Skin of body (tissue), 2 donors: ENCODE measurements around the gene GMEB2. TPM values are rescaled to one million over a fixed set of nuclear protein-coding genes. Genes with fewer than 3 reads are reported as not detected.
"Not testable (repeated sequence)": the region's sequence is repeated elsewhere in the genome, so short reads cannot be mapped to it uniquely, and the experiment has no call there.

Experiments used
- DNase-seq: peaks from one replicate; lab custom pipeline; 2025; lab: John Stamatoyannopoulos, UW
- total RNA-seq: library from RNA; depleted of rRNA; stranded (reverse); fragments of >200 nt; gene quantifications from one replicate; pipeline ENCODE4 v1.2.3, GENCODE V29; 2014

Gene GMEB2
- total RNA-seq, 1 donor from 2014 or later = 6.4 TPM

DNA sequence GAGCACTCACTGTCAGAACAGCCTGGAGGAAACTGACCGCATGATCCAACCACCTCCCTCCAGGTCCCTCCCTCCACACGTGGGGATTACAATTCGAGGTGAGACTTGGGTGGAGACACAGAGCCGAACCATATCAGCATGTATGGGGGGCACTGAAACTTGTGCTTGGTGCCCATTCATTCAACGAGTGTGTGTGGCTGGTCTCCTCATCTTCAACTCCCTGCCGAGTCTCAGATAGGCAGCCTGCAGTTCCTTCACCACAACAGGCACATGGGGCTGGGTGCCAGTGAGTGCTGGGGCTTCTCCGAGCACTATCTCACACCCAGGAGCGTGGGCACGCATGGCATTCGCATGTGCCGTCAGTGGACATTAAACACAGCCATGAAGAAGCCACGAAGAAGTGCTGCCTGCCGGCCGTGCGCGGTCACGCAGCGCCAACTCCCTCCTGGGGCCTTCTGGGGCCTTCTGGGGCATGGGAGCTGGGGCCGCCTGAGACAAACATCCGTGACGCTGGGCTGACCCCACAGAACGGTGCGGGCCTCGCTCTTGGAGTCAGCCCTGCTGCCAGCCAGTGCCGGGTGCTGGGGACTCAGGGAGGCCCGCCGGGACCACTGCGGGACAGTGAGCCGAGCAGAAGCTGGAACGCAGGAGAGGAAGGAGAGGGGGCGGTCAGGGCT, 30.5 kb upstream of the GMEB2 start:
- no peak for DNase-seq

DNA sequence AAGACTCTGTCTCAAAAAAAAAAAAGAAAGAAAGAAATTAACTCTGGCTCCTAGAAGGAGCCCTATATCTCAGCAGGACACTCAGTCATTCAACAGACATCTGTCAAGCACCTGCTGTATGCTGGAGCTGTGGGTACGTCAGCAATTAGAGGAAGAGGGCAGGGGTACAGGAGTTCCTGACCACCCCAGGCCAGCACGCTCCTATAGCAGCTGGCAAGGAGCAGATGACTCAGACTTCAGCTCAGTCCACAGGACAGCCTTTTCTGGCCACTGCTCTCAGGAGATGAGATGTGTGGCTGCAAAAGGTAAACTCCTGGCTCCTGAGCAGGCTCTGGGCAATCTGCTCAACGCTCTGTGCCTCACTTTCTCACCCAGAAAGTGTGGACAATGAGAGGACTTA, 29.6 kb upstream of the GMEB2 start:
- no peak for DNase-seq

DNA sequence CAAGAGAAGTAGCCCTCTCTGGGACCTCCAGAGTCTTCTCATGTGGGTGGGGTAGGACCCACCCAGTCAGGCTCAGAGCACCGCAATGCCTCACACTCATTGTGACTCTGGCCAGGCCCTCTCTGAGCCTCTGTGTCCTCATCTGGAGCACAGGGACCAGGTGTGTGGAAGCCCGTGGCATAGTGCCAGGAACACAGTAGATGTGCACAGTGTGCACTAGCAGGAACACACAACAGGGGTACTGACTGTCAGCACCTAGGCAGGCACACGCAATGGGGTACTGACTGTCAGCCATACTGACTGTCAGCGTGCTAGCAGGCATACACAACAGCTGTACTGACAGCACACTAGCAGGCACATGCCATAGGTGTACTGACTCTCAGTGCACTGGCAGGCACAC, 28.3 kb upstream of the GMEB2 start:
- DNase-seq = no peak

DNA sequence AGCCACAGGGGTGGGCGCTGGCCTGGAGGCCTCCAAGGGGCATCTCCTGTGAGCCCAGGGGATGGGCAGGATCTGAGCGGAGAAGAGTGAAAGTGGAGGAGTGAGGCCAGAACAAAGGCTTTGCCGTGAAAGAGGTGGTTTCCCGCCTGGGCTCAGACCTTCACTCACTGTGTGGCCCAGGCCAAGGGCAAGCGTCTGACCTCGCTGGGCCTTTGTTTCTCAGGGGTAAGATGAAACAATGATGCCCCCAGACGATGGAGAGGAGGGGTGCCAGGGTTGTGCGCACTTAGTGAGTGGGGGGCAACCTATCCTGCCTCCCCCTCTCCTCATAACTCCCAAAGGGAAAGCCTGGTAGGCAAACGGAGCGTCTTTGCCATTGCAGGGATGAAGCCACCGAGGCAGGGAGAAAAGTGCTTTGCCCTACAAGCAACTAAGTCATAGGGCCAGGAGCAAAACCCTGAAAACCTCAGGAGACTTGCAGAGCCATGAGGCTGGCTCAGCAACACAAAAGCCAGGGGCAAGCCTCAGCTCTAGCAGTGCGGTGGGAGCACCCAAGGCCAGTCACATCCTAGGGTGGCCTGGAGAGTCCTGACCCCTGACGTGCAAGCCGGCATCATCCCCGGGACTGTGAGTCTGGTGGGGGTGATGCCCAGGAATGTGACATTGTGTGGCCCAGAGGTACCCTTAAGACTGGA, 27.2 kb upstream of the GMEB2 start:
- no peak for DNase-seq

DNA sequence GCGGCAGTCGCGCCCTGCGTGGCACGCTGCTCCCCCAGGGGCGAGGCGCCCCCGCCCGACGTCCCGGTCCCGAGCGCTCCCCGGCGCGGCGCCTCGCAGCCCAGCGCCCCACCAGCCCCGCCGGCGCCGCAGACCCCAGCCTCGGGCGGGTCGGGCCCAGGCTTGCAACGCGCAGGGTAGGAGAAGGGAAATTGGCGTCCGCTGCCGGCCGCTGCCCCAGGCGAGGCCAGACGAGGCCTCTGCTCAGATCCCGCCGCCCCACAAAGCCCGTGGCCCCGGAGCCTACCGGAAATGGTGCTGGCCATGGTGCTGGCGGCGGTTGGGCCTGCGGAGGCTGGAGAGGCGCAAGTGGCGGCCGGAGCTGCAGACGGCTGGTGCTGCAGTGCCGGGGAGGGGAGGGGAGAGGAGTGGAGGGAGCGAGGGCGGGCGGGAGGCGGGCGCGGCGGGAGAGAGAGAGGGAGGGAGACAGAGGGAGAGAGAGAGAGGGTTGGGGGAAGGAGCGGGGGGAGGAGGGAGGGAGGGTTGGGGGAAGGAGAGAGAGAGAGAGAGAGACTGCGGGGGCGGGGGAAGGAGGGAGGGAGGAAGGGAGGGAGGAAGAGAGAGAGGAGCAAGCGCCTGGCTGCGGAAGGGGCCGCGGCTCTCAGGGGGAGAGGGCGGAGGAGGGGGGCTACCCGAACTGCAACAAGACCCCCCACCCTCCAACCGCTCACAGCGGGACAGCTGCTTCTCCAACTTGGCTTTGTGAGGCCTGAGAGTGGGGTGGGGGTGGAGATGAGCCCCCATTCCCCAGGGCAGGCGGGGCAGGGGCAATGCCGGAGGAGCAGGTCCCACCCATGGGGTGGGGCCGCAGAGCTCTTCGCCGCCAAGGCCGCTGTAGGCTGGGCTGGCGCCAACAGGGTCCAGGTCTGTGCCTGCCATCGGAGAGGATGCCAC, 26.4 kb upstream of the GMEB2 start, which contains the start of gene STMN3:
Gene STMN3 (minus strand): TSS at position 384 of the 933 bp plus-strand sequence. CDS start 79 bp downstream, at position 305.
- peak; percentile 82 for DNase-seq

GRCh38 chr20:63652192-63652980, 25.5 kb upstream of the GMEB2 start:
- no peak for DNase-seq

DNA sequence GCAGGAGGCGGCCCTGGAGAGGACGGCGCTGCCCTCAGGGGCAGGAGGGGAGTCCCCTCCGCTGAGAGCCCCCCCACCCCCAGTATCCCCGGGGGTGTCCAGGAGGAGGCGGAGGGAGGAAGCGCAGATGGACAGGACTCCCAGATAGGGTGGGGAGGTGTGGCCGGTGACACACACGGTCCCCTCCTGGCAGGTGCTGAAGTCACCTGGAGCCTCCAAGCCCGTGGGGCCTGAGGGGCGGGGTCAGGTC, 25.0 kb upstream of the GMEB2 start:
- no peak for DNase-seq

- not testable (repeated sequence) for DNase-seq
These were observed 23.6 kb upstream of the GMEB2 start for GRCh38 chr20:63650486-63650885.

DNA sequence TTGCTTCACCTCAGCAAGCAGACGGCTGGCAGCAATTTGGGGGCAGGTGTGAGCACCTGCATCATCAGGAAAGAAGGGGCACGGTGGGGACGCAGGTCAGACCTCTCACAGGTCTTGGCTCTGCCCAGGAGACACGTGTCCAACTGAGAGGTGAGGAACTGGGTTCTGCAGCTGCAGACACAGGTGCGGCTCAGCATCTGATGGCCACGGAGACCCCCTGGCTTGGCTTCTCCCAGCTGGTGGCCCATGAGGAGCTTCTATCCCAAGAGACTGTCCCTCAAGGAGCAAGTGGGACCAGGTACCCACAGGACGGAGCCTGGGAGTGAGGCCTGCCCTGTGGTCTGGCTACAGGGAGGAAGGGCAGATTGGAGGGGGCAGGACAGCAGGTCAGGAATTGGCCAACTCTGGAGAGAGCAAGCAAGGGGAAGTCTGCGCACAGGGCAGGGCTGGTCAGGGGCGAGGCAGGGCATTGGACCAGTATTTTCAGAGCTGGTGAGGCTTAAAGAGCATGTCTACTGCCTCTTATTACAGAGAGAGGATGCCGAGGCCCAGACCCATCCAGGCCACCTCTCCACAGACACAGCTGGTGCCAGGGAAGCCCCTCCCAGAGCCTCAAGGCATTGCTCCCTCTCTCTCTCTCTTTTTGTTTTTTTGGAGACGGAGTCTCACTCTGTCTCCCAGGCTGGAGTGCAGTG, 22.1 kb upstream of the GMEB2 start:
- DNase-seq = no peak

DNA sequence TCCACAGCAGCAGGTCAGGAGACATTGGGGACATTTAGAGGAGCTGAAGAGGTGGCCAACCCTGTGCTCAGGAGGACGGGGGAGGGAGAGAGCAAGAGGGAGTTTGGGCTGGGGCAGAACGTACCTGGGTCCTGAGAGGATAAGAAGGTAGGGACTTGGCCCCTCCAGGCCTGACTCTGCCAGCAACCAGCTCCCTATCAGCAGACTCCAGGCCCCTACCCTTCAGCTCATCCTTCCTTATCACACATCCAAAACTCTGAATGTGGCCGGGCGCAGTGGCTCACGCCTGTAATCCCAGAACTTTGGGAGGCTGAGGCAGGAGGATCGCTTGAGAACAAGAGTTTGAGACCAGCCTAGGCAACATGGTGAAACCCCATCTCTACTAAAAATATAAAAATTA, 21.3 kb upstream of the GMEB2 start:
- DNase-seq = no peak

GRCh38 chr20:63645218-63645617, 18.3 kb upstream of the GMEB2 start:
- DNase-seq = no peak

DNA sequence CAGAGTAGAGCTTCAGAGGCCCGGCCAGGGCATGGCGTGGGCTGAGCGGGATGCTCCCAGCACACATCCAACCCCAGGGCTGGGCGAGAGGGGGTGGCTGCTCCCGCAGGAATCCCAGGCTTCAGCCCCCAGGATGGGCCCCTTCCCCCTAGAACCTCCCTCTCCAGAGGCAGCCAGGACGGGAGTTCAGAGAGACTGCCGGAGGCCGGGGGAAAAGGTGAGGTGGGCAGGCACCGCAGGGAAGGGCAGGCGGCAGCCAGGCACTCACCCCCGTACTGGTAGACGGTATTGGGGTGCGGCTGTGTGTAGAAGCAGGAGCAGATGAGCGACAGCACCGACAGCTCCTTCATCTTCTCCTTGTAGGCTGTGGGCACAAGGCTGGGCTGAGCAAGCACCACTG, 17.0 kb upstream of the GMEB2 start:
- no peak for DNase-seq

- DNase-seq = no peak
These were observed 16.6 kb upstream of the GMEB2 start for GRCh38 chr20:63643499-63643898.

GRCh38 chr20:63642527-63643247, 15.8 kb upstream of the GMEB2 start:
- no peak for DNase-seq

DNA sequence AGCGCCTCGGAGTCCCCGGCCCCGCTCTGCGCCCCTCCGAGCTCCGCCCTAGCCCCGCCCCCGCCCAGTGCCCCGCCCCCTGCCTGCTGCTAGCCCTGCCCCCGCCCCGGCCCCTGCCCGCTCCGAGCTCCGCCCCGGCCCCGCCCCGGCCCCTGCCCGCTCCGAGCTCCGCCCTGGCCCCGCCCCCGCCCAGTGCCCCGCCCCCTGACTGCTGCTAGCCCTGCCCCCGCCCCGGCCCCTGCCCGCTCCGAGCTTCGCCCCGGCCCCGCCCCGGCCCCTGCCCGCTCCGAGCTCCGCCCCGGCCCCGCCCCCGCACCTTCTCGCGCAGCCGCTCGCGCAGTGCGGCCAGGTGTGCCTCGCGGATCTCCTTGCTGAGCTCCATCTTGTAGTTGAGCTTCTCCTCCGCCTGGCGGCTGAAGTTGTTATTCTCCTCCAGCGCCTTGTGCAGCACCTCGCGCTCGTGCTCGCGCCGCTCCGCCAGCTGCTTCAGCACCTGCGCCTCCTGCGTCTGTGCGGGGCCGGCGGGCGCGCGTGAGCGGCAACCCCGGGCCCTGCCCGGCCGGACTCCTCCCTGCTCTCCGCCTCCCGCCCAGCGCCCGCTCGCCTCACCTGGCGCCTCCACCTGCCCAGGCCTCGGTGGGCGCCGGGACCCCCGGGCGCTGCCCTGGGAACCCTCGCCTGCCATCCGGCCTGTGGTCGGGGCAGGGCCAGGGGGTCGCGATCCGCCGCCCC, 15.1 kb upstream of the GMEB2 start:
- peak; percentile 68 for DNase-seq

DNA sequence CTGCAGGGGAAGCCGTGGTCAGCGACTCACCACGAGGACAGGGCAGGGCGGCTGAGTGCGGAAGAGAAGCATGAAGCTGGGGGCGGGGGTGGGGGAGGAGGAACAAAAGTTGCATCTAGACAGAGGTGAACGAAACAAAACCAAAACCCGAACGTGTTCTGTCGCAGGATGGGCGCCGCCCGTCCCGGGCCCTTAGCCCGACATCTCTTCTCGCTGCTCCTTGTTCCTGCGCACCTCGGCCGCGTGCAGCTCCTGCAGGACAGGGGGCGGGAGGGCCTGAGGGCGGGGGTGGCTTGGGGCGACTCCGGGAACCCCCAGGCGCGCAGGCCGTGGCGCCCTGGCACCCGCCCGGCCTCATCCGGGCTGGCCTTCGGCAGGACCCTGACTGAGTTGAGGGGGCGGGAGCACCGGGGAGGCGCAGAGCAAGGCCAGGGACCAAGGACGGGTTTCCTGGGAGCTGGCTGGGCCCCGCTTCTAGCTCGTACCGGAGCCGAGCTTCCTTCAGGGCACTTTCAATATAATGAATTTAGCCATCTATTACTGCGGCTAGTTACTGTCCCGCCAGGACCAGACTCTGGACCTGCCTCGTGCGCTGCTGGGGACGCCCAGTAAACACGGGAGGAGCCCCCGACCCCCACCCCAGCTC, 14.4 kb upstream of the GMEB2 start:
- no peak for DNase-seq

DNA sequence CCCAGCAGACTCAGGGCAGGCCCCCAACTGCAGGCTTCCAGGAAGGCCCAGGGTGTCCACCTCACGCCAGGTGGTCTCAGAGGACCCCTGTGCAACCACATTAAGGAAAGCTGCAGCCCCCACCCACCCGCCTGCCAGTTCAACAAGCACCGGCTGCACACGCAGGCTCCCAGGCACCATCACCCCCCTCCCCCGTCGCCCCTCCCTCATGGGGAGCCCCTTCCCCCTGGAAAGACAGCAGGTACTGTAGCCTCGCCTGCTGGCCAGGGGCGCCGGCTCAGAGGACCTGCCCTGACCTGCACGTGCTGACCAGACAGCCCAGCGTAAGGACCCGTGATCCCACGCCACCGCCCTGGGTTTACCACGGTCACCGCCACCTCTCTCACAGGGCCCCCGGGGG, 13.8 kb upstream of the GMEB2 start:
- not testable (repeated sequence) for DNase-seq

DNA sequence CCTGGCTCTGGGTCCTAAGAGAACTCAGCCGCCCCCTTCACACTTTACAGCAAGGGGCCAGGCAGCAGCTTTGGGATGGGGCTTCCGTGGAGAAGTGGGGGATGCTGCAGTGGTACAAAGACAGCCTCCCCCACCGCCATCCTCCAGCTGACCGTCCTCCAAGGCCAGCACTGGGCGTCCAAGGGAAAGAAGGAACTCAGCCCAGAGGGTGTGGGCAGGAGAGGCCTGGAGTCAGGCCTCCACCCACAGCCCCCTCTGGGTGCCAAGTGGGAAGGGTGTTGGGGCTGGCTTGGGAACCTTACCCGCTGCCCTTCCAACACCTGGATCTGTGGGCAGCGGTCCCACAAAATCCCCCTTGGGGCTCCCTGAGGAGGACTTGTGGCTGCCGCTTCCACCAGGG, 13.2 kb upstream of the GMEB2 start:
- DNase-seq = no peak
